ENCODE data around the gene TSPEAR.
"Not testable (repeated sequence)": the region's sequence is repeated elsewhere in the genome, so short reads cannot be mapped to it uniquely, and the experiment has no call there.

The TSPEAR gene

GRCh38 chr21:44703731-44704635, 7.4 kb downstream of the TSPEAR start:
- no peak for DNase-seq (ENCODE audit: low read depth in 4 of 4, low spot score in 1 of 4)

DNA sequence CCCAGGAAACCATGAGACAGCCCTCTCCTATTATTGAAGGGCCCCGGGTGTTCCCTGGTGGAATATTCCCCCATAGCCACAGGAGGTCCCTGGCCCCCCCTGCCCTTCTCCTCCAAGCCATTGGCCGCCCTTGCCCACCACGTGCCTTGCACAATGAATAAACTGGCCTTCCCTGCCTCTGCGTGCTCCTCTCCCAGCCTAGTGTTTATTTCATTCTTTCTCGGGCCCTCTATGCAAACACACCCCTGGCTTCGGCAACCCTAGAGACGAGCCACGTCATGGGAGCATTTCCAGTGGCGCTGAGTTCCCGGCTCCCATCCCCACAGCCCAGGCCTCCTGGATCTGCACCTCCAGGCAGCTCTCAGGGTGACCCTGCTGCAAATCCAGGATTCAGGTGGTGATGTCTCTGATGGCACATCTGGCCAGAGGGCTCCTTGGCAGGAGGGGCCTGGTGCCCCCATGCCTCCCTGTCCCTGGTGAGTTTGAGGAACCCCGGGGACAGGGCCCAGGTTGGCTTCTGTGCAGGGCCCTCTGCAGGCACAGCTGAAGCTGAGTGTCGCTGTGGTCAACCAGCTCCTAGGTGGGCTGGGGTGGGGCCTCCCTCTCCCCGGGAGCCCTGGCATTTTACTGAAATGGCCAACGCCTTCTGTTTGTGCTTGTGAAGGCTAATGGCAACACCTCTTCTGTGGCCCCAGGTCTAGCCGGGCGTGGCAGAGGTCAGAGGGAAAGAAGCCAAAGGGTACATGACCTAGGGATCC, 8.2 kb downstream of the TSPEAR start:
- DNase-seq (ENCODE audit: low read depth in 4 of 4, low spot score in 1 of 4), result no peak

GRCh38 chr21:44702111-44702972, 9.0 kb downstream of the TSPEAR start:
- no peak for DNase-seq (ENCODE audit: low read depth in 4 of 4, low spot score in 1 of 4)

- no peak for DNase-seq (ENCODE audit: low read depth in 4 of 4, low spot score in 1 of 4)
Observed at GRCh38 chr21:44701541-44701940, 9.8 kb downstream of the TSPEAR start.

DNA sequence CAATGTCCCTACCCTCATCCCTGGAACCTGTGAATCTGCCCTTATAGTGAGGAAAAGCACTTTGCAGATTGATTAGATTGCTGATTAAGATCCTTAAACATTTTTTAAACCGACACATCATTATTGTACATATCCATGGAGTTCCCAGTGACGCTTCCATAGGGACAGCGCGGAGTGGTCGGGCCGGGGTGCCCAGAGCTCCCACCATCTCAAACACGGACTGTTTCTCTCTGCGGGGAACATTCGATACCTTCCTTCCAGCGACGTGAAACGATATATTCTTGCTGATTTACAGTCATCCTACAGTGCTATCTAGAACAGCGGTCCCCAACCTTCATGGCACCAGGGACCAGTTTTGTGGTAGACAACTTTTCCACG, 10.4 kb downstream of the TSPEAR start:
- no peak for DNase-seq (ENCODE audit: low read depth in 4 of 4, low spot score in 1 of 4)

DNA sequence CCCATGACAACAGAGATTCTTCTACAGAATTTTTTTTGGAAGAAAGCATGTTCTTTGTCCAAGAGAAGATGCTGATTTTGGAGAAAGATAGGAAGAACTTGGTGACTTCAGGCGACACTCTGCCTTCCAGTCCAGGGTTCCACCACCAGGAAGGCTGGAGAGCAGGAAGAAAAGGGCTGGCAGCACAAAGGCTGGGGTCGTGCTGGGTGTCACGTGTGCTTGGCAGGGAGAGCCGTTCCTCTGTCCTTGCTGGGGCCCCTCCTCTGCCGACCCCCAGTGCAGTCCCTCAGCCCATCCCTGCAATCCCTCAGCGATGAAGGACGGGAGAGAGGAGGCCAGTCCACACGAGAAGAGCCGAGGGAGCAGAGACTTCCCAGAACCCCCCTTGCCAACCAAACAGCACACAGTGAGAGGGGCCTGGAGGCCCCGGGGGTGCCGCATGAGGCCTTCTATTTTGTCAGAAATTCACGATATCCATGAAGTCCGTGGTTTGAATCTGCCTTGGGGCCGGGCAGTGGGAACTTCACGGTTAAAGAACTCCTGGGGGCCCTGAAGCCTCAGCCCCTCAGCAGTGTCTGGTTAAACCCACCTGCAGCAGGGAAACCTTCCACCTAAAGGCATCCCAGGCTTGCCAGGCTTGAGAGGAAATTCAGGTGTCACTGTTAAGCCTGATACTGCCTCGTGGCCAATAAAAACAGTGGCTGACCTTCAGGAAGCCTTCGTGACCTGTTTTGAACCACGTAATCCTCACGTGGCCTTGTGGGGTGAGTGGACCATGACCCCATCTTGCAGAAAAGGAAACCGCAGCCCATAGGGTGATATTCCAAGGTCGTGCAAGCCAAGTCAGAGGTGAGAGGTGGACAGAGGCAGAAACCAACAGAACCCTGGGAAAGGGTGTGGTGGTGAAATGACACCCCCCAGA, 11.0 kb downstream of the TSPEAR start:
- DNase-seq (ENCODE audit: low read depth in 4 of 4, low spot score in 1 of 4), result no peak

DNA sequence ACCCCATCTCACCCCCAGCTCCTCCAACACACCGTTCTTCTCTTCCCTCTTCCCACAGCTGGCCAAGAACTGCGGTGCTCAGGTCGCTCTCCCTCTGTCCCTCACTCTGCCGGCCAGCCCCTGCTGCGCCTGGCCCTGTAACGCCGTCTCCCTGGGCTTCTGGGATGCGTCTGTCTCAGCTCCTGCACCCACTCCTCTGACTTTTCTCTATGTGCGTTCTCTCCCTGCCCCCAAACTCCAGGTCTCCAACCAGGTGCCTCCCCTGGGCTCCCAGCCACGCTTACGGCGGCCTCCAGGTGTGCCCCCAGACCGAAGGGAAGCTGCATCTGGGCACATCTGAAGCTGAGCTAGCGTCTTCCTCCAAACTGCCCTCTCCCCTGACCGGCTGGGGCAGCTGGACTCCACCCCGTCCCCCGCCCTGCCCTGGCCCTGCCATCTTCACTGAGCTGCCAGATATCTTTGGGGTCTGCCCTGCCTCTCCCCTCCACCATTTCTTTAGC, 11.8 kb downstream of the TSPEAR start:
- no peak for DNase-seq (ENCODE audit: low read depth in 4 of 4, low spot score in 1 of 4)

- DNase-seq (ENCODE audit: low read depth in 4 of 4, low spot score in 1 of 4), result no peak
Observed at GRCh38 chr21:44697811-44698734, 13.3 kb downstream of the TSPEAR start.

GRCh38 chr21:44697172-44697810, 14.1 kb downstream of the TSPEAR start, which contains the start of gene KRTAP10-12:
Gene KRTAP10-12 (plus strand): TSS chr21:44697172. CDS start chr21:44697202, 30 bp downstream.
- DNase-seq (ENCODE audit: low read depth in 4 of 4, low spot score in 1 of 4), result not testable (repeated sequence)

DNA sequence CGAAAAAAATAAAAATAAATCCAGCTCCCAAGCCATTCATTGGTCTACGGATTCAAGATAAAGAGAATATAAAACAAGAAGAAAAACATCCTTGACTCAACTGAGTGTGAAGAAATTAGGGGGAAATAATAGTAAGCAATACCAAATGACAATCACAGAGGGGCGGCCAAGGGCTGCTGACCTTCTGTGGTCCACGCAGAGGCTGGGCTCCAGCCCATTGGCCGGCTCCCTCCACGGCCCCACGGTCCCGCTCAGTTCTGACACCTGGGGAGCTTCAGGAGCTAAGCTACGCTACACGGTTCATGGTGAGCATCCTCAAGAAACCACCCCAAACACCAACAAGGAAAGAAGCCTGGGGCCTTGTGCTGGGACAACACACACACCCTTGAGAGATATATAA, 14.8 kb downstream of the TSPEAR start:
- no peak for DNase-seq (ENCODE audit: low read depth in 4 of 4, low spot score in 1 of 4)

DNA sequence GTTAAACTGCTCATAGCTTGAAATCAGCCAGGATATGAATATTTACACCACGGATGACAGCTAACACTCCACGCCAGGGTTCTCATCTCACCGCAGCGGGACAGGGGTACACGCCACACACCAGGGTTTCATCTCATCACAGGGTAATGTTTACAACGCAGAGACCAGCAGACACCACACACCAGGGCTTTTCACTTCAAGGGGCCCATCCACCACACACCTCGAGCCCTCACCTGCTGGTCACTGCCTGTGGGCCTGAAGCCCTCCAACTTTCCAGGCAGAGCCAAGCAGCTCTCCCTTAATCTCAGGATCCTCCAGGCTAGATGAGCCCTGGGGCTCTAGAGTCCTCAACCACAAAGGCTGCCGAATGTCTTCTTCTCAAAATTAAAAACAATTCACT, 15.7 kb downstream of the TSPEAR start:
- DNase-seq (ENCODE audit: low read depth in 4 of 4, low spot score in 1 of 4), result no peak

- no peak for DNase-seq (ENCODE audit: low read depth in 4 of 4, low spot score in 1 of 4)
Observed at GRCh38 chr21:44695184-44695583, 16.2 kb downstream of the TSPEAR start.

DNA sequence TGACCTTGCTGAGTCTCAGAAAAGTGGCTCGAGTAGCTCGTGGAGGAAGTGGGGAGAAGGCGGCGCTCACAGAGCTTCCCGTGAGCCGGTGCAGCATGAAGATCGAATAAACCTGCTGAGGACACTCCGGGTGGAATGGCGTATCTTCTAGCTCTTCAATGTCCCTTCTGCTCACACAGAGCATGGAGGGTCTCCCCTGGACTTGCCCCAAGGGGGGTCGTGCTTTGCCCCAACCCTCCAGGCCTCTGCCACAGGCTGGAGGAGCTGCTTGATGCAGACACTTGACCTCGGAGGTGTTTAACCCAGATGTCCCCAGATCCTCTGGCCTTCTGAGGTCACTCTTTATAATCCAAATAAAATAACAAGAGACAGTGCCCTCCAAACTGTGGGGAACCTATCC, 16.6 kb downstream of the TSPEAR start:
- DNase-seq (ENCODE audit: low read depth in 4 of 4, low spot score in 1 of 4), result no peak

DNA sequence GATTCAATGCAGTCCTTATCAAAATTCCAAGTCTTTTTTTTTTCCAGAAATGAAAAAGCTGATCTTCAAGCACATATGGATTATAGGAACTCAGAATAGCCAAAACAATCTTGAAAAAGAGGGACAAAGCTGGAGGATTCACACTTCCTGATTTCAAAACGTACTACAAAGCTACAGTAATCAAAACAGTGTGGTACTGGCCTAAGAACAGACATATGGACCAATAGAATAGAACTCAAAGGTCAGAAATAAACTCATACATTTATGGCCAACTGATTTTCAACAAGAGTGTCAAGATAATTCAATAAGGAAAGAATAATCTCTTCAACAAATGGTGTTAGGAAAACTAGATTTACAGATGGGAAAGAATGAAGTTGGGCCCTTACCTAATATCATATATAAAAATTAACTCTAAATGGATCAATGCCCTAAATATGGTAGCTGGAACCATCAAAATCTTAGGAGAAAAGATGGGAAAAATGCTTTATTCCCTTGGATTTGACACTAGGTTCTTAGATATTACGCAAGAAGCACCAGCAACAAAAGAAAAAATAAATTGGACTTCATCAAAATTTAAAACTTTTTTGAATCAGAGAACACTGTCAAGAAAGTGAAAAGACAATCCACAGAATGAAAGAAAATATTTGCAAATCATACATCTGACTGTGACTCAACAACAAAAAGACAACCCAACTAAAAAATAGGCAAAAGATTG, 18.4 kb downstream of the TSPEAR start:
- no peak for DNase-seq (ENCODE audit: low read depth in 4 of 4, low spot score in 1 of 4)

DNA sequence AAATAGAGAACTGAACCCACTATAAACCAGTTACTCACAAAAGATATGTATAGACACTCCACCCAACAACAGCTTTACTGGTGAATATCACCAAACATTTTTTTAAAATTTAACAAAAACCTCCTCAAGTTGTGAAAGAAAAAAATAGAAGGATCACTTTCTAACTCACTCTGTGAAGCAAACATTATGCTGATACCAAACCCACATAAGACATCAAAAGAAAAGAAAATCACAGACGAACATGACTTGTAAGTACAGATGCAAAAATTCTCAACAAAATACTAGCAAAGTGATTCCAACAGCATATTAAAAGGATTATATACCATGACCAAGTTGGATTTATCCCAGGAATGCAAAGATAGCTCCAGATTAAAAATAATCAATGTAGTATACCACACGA, 19.7 kb downstream of the TSPEAR start:
- DNase-seq (ENCODE audit: low read depth in 4 of 4, low spot score in 1 of 4), result no peak

GRCh38 chr21:44689740-44690139, 21.6 kb downstream of the TSPEAR start:
- DNase-seq (ENCODE audit: low read depth in 4 of 4, low spot score in 1 of 4), result not testable (repeated sequence)

DNA sequence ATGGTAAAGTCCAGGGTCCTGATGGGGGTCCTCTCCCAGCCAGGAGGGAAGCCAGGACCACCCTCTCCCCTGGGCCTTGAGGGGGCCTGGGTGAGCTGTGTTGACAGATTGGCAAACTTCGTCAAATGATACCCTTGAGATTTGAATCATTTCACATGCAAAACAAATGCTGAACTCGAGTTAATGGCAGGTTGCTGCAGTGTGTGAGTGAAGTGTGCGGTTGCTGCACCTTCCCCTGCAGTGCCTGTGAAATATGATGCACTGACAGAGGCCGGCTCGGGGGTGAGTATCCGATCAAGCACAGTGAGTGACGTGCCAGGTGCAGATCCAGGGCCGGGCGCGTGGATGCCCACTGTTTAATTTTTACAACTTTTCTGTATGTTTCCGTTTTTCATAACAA, 23.7 kb downstream of the TSPEAR start:
- no peak for DNase-seq (ENCODE audit: low read depth in 4 of 4, low spot score in 1 of 4)
